Hypothalamus (tissue), 51 donors: ENCODE data around the gene SCFD2.
A peak's percentile ranks its signal among the peaks of the same experiment; 100 is the strongest.

Experiments used
- DNase-seq, 51 donors: peaks; one replicate each; lab custom pipeline; 2025; lab: John Stamatoyannopoulos, UW

The SCFD2 gene

DNA sequence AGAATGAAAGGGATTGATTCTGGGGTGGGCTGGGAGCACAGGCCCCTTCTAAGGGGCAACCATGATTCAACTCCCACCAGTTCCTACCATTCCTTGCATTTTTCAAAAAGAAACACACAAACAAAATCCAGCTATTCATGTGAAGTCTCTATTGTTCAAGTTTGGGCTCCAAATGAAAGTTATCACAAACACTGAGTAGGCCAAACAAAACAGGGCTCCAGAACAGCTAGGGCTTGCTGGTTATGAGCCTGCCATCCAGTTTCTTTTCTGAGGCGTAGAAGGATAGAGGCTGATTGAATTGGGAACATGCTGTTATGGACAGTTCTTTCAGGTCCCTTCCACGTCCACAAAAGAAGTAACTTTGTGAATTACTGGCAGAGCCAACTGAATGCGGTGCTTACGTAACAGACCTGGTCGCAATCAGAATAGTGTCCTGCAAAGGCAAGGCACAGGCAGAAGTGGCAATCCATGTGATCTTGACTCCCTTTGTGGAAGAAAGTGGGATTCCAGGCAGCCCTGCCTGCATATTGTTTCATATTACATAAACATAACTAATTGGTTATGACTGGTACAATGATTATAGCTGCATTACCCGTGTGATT, 244.5 kb downstream of the SCFD2 start:
- peak in 1 of 51 donors; percentile 9 for DNase-seq

DNA sequence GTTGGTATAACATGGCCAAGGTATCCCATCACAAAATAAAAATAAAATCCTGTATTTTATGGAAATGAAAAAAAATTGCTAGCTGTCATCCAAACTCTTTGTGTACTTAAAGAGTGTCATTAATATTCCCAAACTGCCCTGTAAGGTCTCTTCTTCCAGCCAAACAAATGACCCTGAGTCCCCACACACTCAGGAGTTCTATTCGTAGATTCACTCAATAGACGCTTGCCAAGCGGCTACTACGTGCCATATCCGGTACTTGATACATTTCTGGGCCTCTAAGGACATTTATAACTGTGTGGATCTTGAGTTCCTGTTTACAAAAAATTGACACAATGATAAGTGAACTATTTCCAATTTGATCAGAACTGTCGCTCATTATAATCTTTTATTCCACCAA, 245.1 kb downstream of the SCFD2 start:
- no peak for DNase-seq

DNA sequence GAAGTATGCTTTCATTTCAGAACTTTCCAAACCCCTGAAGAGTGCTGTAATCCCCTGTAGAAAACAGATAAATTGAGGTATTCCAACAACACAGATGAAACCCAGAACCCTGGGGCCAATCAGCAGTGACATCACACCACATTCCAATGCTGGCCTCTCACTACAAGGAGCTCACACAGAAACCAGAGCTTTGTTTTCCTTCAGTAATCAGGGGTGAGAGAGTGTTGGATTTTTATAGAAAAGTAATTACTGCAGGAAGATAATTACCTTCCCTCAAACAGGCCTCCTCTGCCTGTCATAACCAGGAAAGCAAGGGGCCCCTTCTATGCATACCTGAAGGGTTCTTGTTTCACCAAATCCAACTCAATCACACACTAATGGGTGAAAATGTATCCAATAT, 246.2 kb downstream of the SCFD2 start:
- DNase-seq, result no peak

DNA sequence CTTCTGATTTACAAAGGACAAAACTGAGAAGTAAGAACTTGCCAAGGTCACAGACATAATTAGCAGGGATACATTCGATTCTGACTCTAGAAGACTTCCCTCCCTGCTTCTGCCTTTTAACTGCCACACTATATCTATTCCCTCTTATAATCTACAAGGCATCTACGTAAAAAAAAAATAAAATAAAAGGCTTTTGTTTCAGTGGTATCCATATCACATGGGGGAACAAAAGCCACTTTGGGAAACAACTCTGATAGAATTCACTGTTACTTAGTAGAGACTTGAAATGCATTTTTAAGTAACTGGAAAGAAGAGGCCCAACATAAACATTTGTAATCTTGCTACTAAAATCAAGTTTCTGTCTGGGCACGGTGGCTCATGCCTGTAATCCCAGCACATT, 247.2 kb downstream of the SCFD2 start:
- DNase-seq, result no peak

GRCh38 chr4:53116954-53117353, 248.9 kb downstream of the SCFD2 start:
- no peak for DNase-seq

- no peak for DNase-seq
Observed at GRCh38 chr4:53113431-53114225, 252.2 kb downstream of the SCFD2 start.

- no peak for DNase-seq
Observed at GRCh38 chr4:53105313-53105712, 260.5 kb downstream of the SCFD2 start.

GRCh38 chr4:53103481-53103880, 262.4 kb downstream of the SCFD2 start:
- no peak for DNase-seq

DNA sequence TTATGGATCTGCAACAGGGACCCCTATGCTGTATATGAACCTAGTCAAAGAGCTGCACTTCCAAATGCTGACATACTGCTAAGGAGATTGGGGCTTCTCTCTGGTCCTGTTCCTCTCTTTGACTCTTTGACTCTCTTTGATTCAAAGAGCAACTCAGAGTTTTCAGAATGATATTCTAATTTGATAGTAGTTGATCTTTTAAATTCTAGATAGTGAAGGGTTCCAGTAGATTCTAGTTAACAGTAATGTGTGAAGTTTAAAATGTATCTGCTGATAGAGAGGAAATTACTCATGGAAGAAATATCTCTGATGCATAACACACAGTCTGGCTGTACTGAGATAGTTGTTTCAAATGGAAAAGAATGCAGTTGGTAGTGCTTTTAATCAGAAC, 264.7 kb downstream of the SCFD2 start:
- DNase-seq, result no peak

GRCh38 chr4:53100501-53101190, 265.2 kb downstream of the SCFD2 start:
- no peak for DNase-seq

GRCh38 chr4:53098681-53099121, 267.2 kb downstream of the SCFD2 start:
- no peak for DNase-seq

DNA sequence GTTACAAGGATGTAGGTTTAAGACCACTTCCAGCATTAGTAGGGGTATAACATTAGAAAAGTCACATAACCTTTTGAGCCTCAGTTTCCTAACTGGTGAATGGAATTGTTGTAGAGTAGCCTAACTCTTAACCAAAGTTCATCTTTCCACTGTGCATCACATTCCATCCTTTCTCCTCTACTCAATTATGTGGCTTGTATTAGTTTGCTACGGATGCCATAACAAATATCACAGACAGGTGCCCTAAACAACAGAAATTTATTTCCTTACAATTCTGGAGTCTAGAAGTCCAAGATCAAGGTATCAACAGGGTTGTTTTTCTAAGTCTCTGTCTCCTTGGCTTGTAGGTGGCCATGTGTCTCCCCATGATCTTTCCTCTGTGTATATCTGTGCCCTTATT, 271.8 kb downstream of the SCFD2 start:
- DNase-seq, result no peak

GRCh38 chr4:53089936-53090729, 275.7 kb downstream of the SCFD2 start:
- no peak for DNase-seq

- DNase-seq, result no peak
Observed at GRCh38 chr4:53088152-53088551, 277.7 kb downstream of the SCFD2 start.

GRCh38 chr4:53076374-53076958, 289.4 kb downstream of the SCFD2 start:
- no peak for DNase-seq

GRCh38 chr4:53075162-53075785, 290.6 kb downstream of the SCFD2 start:
- no peak for DNase-seq

- DNase-seq, result peak in 1 of 51 donors; percentile 4
Observed at GRCh38 chr4:53068755-53069330, 297.0 kb downstream of the SCFD2 start.

DNA sequence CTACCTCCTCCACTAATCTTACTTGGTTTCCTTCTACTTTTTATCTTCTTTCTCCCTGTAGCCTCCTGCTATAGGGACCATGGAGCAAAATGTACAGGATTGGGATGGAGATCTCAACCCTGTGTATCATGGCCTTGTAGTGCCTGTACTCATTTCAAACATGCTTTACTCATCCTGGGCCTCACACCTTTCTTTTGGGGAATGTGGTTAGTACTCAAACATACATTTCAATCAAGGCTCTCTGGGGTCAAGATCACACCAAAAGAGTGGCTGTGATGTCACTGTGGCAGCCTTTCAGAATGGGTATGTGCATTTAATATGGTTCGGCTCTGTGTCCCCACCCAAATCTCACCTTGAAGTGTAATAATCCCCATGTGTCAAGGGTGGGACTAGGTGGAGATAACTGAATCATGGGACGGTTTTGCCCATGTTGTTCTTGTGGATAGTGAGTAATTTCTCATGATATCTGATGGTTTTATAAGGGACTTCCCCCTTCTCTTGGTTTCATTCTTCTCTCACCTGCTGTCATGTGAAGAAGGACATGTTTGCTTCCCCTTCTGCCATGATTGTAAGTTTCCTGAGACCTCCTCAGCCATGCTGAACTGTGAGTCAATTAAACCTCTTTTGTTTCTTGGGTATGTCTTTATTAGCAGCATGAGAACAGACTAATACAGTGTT, 298.6 kb downstream of the SCFD2 start:
- DNase-seq, result no peak

DNA sequence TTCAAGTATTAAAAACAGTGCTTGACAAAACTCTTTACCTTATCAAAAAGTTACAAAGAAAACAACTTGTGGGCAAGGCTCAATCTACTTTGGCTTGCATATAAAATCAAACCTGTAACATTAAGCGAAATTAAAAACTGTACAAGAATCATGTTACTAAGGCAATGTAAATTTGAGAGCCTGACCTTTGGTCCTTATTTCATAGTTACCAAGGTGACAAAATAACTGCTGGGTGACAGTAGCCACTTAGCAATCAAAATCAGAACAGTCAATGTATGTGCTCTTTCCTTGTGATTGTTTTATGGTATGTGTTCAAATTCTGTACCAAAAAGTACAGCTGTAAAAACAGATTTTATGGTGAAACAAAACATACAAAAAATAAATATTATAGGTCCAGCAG, 299.7 kb downstream of the SCFD2 start:
- no peak for DNase-seq
